Loucy (cell line): Measurements from ENCODE around the gene ANKRD13D.
A peak's percentile ranks its signal among the peaks of the same experiment; 100 is the strongest.

ENCODE experiments used
- H2AFZ ChIP-seq: fragments of 200-600 bp; sonication (generic); 2 replicates; pipeline ENCODE4 v1.6.0; 2016; ENCODE audit warnings: antibody characterized with exemption, mild to moderate bottlenecking, low read length, moderate library complexity
- H3F3A ChIP-seq: fragments of 200-600 bp; 2 replicates; pipeline ENCODE4 v1.6.0; 2016; ENCODE audit warnings: antibody characterized with exemption, low read depth, mild to moderate bottlenecking
- H3K27me3 ChIP-seq: fragments of 200-600 bp; sonication (generic); 2 replicates; pipeline ENCODE4 v1.6.1; 2014; ENCODE audit warnings: low read length, mild to moderate bottlenecking; ENCODE audit not compliant: insufficient read depth, poor library complexity, severe bottlenecking
- H3K36me3 ChIP-seq: fragments of 200-600 bp; sonication (generic); 2 replicates; pipeline ENCODE4 v1.6.1; 2016; ENCODE audit warnings: low read length; ENCODE audit not compliant: insufficient read depth
- H3K4me1 ChIP-seq: fragments of 200-600 bp; sonication (generic); 2 replicates; pipeline ENCODE4 v1.5.1; 2014; ENCODE audit warnings: low read length, mild to moderate bottlenecking; ENCODE audit not compliant: insufficient read depth, poor library complexity, severe bottlenecking
- H3K4me2 ChIP-seq: fragments of 200-600 bp; sonication (generic); 2 replicates; pipeline ENCODE4 v1.6.0; 2014; ENCODE audit warnings: antibody characterized with exemption, low read length, low read depth, mild to moderate bottlenecking; ENCODE audit not compliant: poor library complexity, severe bottlenecking
- H3K4me3 ChIP-seq: fragments of 200-600 bp; sonication (generic); 2 replicates; pipeline ENCODE4 v1.5.1; 2014; ENCODE audit warnings: low read length, mild to moderate bottlenecking, mixed read lengths; ENCODE audit not compliant: poor library complexity, severe bottlenecking
- H3K79me2 ChIP-seq: fragments of 200-600 bp; sonication (generic); 2 replicates; pipeline ENCODE4 v1.6.1; 2014; ENCODE audit warnings: low read length; ENCODE audit not compliant: insufficient read depth
- H3K9ac ChIP-seq: fragments of 200-600 bp; sonication (generic); 2 replicates; pipeline ENCODE4 v1.6.0; 2014; ENCODE audit warnings: mild to moderate bottlenecking, low read depth, low read length, moderate library complexity; ENCODE audit not compliant: poor library complexity, severe bottlenecking
- H3K9me2 ChIP-seq: fragments of 200-600 bp; sonication (generic); replicated peaks from 2 replicates; pipeline ENCODE4 v1.6.1; 2016; ENCODE audit warnings: low read depth, low read length, mixed read lengths
- H3K9me3 ChIP-seq: fragments of 200-600 bp; sonication (generic); 2 replicates; pipeline ENCODE4 v1.6.1; 2014; ENCODE audit warnings: mild to moderate bottlenecking, antibody characterized with exemption, low read length, low read depth; ENCODE audit not compliant: insufficient read depth
- H4K20me1 ChIP-seq: fragments of 200-600 bp; sonication (generic); 2 replicates; pipeline ENCODE4 v1.6.0; 2014; ENCODE audit warnings: antibody characterized with exemption, low read length, mild to moderate bottlenecking; ENCODE audit not compliant: insufficient read depth, poor library complexity, severe bottlenecking
- EZH2phosphoT487 ChIP-seq: fragments of 200-600 bp; IDR thresholded peaks from 2 replicates; pipeline ENCODE4 v1.6.1; 2018; ENCODE audit warnings: antibody characterized with exemption, mild to moderate bottlenecking, moderate library complexity, borderline replicate concordance
- TF ChIP-seq, protein P1 (sequence below): fragments of 200-600 bp; sonication (generic); conservative IDR thresholded peaks from 2 replicates; pipeline ENCODE4 v1.5.1; 2014; ENCODE audit warnings: mild to moderate bottlenecking, antibody characterized with exemption, low read length

The ANKRD13D gene

DNA sequence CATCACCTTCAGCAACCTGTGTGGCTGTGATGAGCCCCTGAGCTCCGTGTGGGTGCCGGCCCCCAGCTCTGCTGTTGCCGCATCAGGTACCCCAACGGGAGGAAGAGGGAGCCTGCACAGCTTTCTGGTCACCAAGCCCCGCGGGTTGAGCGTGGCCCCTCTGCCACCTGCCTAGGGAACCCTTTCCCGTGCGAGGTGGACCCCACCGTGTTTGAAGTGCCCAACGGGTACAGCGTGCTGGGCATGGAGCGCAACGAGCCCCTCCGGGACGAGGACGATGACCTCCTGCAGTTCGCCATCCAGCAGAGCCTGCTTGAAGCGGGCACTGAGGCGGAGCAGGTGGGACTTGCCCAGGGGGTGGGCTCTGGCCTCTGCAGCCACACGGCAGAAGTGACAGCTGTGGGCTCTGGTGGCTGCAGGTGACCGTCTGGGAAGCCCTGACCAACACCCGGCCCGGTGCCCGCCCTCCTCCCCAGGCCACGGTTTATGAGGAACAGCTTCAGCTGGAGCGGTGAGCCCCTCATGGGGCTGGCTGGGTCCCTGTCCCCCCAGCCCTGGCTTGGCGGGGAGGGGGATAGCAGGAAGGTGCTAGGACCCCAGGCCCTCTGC lies 12.3 kb downstream of the ANKRD13D start:
- Histone ChIP-seq H3K79me2 (peaks cover 4% of the 10 kb centered on the region; the same call in 1 of the 2 replicates), H3K4me1 (no peaks in the 10 kb centered on the region), H3K4me2 (no peak overlapping the region), H3F3A (no peaks in the 10 kb centered on the region), H3K9me2 (no peaks in the 10 kb centered on the region), H3K9ac (no peak overlapping the region), H3K4me3 (no peak overlapping the region), H3K9me3 (no peaks in the 10 kb centered on the region), H2AFZ (no peak overlapping the region), H4K20me1 (no peaks in the 10 kb centered on the region), H3K36me3 (peaks cover 39% of the 10 kb centered on the region; the same call in 1 of the 2 replicates), H3K27me3 (no peaks in the 10 kb centered on the region)
- no peak for TF ChIP-seq EZH2phosphoT487
- TF ChIP-seq, protein P1, sequence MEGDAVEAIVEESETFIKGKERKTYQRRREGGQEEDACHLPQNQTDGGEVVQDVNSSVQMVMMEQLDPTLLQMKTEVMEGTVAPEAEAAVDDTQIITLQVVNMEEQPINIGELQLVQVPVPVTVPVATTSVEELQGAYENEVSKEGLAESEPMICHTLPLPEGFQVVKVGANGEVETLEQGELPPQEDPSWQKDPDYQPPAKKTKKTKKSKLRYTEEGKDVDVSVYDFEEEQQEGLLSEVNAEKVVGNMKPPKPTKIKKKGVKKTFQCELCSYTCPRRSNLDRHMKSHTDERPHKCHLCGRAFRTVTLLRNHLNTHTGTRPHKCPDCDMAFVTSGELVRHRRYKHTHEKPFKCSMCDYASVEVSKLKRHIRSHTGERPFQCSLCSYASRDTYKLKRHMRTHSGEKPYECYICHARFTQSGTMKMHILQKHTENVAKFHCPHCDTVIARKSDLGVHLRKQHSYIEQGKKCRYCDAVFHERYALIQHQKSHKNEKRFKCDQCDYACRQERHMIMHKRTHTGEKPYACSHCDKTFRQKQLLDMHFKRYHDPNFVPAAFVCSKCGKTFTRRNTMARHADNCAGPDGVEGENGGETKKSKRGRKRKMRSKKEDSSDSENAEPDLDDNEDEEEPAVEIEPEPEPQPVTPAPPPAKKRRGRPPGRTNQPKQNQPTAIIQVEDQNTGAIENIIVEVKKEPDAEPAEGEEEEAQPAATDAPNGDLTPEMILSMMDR, result no peak

DNA sequence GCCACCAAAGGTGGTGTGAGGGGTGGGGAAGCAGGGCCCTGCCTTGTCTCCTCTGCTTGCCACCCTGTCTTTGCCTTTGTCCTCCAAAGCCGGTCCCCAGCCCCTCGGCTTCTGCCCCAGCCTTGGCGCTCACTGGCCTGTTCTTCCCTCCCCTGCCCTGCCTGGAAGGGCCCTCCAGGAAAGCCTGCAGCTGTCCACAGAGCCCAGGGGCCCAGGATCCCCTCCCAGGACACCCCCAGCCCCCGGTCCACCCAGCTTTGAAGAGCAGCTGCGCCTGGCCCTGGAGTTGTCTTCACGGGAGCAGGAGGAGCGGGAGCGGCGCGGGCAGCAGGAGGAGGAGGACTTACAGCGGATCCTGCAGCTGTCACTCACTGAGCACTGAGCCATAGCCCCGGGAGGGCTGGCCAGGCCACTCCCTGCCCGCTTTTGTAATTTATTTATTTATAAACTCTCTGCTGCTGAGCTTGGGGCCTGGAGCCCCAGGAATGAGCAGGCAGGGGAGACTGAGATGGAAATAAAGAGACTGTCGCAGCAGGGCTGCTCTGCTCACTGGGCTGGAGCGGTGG lies 12.9 kb downstream of the ANKRD13D start:
- H3K36me3 ChIP-seq, result peaks cover 39% of the 10 kb centered on the region; the same call in 1 of the 2 replicates
- no peaks in the 10 kb centered on the region for H3F3A ChIP-seq
- no peak for TF ChIP-seq EZH2phosphoT487
- TF ChIP-seq, protein P1, result no peak
- H3K9ac ChIP-seq, result no peak overlapping the region
- no peaks in the 10 kb centered on the region for H3K9me3 ChIP-seq
- H3K4me2 ChIP-seq, result no peak overlapping the region
- no peaks in the 10 kb centered on the region for H3K27me3 ChIP-seq
- H2AFZ ChIP-seq, result no peak overlapping the region
- no peaks in the 10 kb centered on the region for H3K79me2 ChIP-seq
- H3K4me3 ChIP-seq, result no peak overlapping the region
- H3K4me1 ChIP-seq, result no peaks in the 10 kb centered on the region
- no peaks in the 10 kb centered on the region for H3K9me2 ChIP-seq
- no peaks in the 10 kb centered on the region for H4K20me1 ChIP-seq

GRCh38 chr11:67302571-67303131 lies 13.5 kb downstream of the ANKRD13D start:
- Histone ChIP-seq H3F3A (no peaks in the 10 kb centered on the region), H3K79me2 (no peaks in the 10 kb centered on the region), H3K27me3 (no peaks in the 10 kb centered on the region), H3K4me2 (peak overlapping the region; percentile 40), H4K20me1 (no peaks in the 10 kb centered on the region), H3K9me3 (no peaks in the 10 kb centered on the region), H3K4me3 (peak overlapping the region; percentile 69), H3K9me2 (no peaks in the 10 kb centered on the region), H3K9ac (no peak overlapping the region), H3K4me1 (no peaks in the 10 kb centered on the region), H3K36me3 (peaks cover 39% of the 10 kb centered on the region; the same call in 1 of the 2 replicates), H2AFZ (no peak overlapping the region)
- TF ChIP-seq, protein P1, result no peak
- no peak for TF ChIP-seq EZH2phosphoT487
